HL-60 (cell line): ENCODE results near the gene JARID2.

Source experiments
- DNase-seq, 2 experiments: peaks; one replicate each; pipeline ENCODE4 v3.0.0-alpha.2; 2010 to 2020; ENCODE audit warnings: low read depth in 1 of 2, low spot score in 1 of 2
- H3K27ac ChIP-seq: fragments of 250-450 bp; sonication (Bioruptor Pico); replicated peaks from 2 replicates; pipeline ENCODE4 v1.5.1; 2020; ENCODE audit warnings: mild to moderate bottlenecking, moderate library complexity
- H3K27me3 ChIP-seq: fragments of 250-450 bp; sonication (Bioruptor Pico); 2 replicates; pipeline ENCODE4 v1.5.1; 2021; ENCODE audit warnings: mild to moderate bottlenecking, moderate library complexity; ENCODE audit not compliant: insufficient read depth, poor library complexity, severe bottlenecking
- H3K4me3 ChIP-seq: replicated peaks from 2 replicates; pipeline ENCODE4 v1.5.1; 2011; ENCODE audit warnings: mild to moderate bottlenecking, control low read depth, low read length; ENCODE audit not compliant: insufficient read depth
- GABPA ChIP-seq: IDR thresholded peaks from 2 replicates; pipeline ENCODE4 v1.6.1; 2012; ENCODE audit warnings: low read depth
- POLR2AphosphoS5 ChIP-seq: IDR thresholded peaks from 2 replicates; pipeline ENCODE4 v1.6.1; 2012; ENCODE audit warnings: low read depth
- SPI1 ChIP-seq: IDR thresholded peaks from 2 replicates; pipeline ENCODE4 v1.6.1; 2012; ENCODE audit warnings: low read depth, mild to moderate bottlenecking, borderline replicate concordance
- TF ChIP-seq, protein P1 (sequence below): IDR thresholded peaks from 2 replicates; pipeline ENCODE4 v1.6.1; 2012; ENCODE audit warnings: low read depth; ENCODE audit not compliant: insufficient replicate concordance
- TF ChIP-seq, protein P2 (sequence below): IDR thresholded peaks from one replicate; pipeline ENCODE4 v1.5.1; 2011; ENCODE audit warnings: low read length, control low read depth, inconsistent platforms; ENCODE audit not compliant: insufficient read depth

Gene JARID2

DNA sequence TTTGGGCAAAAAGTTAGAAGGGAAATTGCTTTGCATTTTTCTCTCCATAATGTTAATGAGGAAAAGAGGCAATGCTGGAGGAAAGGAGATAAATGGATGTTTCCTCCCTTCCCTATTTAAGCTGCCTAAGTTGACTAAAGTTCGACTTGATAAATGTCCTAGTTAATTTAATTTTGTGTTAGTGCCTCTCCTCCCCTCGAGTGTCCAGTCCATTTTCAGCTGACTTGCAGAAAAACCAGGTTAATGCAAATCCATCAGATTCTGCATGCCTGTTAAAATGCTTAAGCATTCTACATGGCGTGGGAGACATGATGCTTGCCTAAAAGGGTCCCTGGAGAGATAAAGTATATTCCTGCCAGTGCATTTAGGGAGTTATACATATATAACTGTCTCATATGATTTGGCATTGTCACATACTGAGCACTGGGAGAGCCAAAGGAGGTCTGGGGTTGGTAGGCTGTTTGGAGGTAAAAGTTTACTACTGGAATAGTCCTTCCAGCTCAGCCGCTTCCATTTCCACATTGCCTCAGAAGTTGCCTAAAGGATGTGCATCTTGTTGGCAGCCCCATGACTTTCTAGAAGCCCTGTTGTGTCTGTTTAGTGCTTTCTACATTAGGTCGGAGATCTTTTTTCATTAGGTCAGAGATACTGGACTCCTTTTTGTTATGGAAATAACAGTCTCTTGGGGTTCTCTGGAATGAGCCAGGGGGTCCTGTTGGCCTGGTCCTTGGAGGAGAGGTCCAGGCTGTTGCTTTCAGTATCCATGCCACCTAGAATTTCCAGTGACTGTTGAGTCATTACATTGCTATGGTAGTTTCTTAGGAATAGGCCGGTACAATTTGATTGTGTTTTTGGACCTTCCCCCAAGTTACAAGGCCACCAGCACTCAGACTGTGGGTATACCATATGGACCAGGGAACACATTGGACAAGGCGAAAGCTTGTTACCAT is 30.4 kb downstream of the JARID2 start:
- H3K27me3 ChIP-seq = no peaks in the 10 kb centered on the region
- H3K4me3 ChIP-seq = no peak overlapping the region
- TF ChIP-seq POLR2AphosphoS5 = no peak
- no peak for TF ChIP-seq GABPA
- TF ChIP-seq, protein P1, sequence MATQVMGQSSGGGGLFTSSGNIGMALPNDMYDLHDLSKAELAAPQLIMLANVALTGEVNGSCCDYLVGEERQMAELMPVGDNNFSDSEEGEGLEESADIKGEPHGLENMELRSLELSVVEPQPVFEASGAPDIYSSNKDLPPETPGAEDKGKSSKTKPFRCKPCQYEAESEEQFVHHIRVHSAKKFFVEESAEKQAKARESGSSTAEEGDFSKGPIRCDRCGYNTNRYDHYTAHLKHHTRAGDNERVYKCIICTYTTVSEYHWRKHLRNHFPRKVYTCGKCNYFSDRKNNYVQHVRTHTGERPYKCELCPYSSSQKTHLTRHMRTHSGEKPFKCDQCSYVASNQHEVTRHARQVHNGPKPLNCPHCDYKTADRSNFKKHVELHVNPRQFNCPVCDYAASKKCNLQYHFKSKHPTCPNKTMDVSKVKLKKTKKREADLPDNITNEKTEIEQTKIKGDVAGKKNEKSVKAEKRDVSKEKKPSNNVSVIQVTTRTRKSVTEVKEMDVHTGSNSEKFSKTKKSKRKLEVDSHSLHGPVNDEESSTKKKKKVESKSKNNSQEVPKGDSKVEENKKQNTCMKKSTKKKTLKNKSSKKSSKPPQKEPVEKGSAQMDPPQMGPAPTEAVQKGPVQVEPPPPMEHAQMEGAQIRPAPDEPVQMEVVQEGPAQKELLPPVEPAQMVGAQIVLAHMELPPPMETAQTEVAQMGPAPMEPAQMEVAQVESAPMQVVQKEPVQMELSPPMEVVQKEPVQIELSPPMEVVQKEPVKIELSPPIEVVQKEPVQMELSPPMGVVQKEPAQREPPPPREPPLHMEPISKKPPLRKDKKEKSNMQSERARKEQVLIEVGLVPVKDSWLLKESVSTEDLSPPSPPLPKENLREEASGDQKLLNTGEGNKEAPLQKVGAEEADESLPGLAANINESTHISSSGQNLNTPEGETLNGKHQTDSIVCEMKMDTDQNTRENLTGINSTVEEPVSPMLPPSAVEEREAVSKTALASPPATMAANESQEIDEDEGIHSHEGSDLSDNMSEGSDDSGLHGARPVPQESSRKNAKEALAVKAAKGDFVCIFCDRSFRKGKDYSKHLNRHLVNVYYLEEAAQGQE = no peak
- TF ChIP-seq SPI1 = no peak
- TF ChIP-seq, protein P2, sequence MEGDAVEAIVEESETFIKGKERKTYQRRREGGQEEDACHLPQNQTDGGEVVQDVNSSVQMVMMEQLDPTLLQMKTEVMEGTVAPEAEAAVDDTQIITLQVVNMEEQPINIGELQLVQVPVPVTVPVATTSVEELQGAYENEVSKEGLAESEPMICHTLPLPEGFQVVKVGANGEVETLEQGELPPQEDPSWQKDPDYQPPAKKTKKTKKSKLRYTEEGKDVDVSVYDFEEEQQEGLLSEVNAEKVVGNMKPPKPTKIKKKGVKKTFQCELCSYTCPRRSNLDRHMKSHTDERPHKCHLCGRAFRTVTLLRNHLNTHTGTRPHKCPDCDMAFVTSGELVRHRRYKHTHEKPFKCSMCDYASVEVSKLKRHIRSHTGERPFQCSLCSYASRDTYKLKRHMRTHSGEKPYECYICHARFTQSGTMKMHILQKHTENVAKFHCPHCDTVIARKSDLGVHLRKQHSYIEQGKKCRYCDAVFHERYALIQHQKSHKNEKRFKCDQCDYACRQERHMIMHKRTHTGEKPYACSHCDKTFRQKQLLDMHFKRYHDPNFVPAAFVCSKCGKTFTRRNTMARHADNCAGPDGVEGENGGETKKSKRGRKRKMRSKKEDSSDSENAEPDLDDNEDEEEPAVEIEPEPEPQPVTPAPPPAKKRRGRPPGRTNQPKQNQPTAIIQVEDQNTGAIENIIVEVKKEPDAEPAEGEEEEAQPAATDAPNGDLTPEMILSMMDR = no peak
- no peak overlapping the region for H3K27ac ChIP-seq
- DNase-seq = no peak

DNA sequence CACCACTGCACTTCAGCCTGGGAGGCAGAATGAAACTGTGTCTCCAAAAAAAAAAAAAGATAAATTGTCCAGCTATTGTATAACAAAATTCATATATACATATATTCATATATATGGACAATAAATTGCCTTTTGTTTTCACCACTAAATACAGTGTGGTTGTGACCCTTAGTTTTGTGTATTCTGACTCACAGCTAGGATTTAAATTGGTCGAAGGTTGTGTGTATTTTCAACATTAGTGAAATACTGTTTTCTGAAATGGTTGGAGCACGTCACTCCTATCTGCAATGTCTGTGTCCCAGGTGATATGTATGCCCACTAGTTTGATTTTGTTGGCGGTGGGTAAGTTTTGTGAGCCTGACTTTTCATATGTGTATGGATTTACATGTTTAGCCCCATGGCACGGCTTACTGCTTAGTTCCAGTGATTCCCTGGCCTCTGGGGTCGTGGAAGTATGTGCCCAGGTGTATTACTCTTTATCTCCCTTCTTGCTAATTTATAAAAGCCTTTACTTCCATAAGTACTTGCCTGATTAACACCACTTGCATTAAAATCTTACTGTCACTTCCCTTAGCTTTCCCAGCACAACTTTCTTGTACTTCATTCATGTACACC is 33.3 kb downstream of the JARID2 start:
- no peak overlapping the region for H3K4me3 ChIP-seq

DNA sequence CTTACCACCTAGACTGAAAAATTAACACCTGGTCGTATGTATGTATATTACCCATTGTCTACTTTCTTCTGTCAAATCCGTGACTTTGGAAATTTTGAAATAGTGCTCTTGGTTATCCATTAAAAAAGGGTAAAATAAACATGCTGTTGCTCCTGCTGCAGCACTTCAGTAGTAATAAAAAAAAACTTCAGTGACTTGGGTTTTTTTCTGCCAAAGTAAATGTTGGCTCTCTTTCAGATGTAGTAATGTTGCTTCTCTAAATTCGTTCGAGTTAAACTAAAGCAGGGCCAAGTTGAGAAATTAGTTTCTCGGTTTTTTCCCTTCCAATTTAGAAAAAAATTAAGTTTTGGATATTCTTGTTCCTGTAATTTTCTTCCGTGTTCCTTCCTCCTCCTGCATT is 34.2 kb downstream of the JARID2 start:
- TF ChIP-seq GABPA = no peak
- TF ChIP-seq SPI1 = no peak
- TF ChIP-seq, protein P2 = no peak
- TF ChIP-seq, protein P1 = no peak
- TF ChIP-seq POLR2AphosphoS5 = no peak
- no peak for DNase-seq
- H3K27ac ChIP-seq = no peak overlapping the region; the same call in 1 of the 2 replicates
- H3K27me3 ChIP-seq = no peaks in the 10 kb centered on the region
- no peak overlapping the region for H3K4me3 ChIP-seq

More for the DNA sequence above, 33.3 kb downstream of the JARID2 start:
- TF ChIP-seq, protein P2 = no peak
- TF ChIP-seq SPI1 (no peak), GABPA (no peak), POLR2AphosphoS5 (no peak)
- TF ChIP-seq, protein P1 = no peak
- no peaks in the 10 kb centered on the region for H3K27me3 ChIP-seq
- no peak overlapping the region for H3K27ac ChIP-seq
- no peak for DNase-seq
